HG02798 (cell line): Measurements from ENCODE around the gene RALGPS1.
A peak's percentile ranks its signal among the peaks of the same experiment; 100 is the strongest.

ENCODE experiments used
- ATAC-seq: cut with Tn5 transposase; IDR thresholded peaks from one replicate; pipeline ENCODE4 v1.9.1; 2021; ENCODE audit warnings: mild to moderate bottlenecking; ENCODE audit not compliant: unreplicated experiment, poor library complexity

RALGPS1 gene

DNA sequence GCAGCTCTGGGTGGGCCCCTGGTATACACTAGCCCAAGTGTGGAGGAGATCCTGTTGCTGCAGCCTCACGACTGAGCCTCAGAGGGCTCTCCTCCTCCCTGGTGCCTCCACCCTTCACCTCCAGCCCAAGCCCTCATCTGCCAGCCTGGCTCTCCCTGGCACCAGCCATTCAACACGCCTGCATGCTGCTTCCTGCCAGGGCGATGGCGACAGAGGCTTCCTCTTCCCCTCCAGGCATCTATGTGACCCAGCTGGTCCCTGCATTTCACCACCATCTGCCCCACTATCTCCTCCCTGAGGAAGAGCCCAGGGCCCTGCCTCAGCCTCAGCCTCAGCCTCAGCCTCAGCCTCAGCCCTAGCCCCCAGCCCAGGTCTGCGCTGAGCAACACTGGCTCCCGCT, 262.6 kb downstream of the RALGPS1 start:
- no peak for ATAC-seq

DNA sequence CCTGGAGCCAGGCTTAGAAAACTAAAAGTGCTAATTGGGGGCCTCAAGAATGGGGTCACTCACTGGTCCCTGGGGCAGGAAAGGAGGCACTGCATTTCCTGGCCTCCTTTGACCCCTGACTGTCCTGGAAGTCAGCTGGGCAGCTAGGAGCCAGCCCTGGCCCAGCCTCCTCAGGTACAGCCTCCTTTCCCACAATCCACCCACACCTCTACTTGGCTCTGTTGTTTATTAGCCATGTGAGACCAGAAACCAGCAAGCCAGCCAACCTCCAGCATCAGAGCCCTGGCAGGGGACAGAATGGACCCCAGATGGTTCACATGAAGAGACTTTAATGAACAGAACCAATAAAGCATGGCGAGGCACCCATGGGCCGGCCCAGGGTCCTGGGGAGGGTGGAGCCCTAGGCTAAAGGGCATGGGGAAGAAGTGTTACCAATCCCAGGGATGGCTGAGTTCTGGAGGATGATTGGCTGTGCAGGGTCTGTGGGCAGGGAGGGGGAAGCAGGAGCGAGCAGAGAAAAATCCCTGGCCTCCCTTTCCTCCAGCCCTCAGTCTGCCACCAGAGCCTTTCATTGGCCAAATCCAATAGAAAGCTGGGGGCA, 263.2 kb downstream of the RALGPS1 start:
- ATAC-seq = no peak

DNA sequence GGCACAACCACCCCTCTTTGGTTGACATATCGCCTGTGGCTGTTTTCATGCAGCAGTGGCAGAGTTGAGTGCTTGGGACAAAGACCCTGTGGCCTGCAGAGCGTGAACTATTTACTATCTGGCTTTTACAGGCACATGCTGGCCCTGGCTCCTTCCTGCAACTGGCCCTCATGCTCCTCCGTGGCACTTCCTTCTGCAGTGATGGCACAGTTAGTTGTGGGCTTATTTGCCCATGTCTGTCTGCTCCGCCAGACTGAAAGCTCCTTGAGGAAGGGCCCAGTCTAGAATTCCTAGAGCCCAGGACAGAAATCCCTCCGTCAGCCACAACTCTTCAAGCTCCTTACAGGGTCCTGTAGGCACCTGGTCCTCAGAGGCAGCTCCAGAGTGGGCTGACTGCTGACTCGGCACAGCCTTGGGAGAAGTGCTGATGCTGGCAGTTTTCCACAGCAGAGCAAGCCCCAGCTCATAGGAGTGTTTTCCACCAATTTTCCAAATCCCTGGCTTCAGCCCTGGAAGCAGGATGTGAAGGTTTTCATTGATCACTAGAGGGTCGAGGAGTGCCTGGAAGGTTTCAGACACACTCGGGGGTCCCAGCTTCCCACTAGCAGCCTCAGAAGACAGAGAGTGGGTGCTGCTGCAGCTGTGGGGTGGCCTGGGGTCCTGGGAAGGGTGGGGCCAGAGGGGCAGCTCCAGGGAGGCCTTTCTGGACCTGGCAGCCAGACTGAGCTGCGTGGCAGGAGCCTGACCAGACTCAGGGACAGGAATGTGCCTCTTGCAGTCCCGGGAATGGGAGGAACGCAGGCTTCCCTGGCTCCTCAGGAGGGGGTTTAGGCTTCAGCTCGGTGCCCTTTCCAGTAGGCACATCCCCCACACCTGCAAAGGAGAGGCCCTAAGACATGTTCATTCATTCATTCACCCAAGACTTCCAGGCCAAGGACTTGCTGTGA, 264.4 kb downstream of the RALGPS1 start:
- no peak for ATAC-seq

DNA sequence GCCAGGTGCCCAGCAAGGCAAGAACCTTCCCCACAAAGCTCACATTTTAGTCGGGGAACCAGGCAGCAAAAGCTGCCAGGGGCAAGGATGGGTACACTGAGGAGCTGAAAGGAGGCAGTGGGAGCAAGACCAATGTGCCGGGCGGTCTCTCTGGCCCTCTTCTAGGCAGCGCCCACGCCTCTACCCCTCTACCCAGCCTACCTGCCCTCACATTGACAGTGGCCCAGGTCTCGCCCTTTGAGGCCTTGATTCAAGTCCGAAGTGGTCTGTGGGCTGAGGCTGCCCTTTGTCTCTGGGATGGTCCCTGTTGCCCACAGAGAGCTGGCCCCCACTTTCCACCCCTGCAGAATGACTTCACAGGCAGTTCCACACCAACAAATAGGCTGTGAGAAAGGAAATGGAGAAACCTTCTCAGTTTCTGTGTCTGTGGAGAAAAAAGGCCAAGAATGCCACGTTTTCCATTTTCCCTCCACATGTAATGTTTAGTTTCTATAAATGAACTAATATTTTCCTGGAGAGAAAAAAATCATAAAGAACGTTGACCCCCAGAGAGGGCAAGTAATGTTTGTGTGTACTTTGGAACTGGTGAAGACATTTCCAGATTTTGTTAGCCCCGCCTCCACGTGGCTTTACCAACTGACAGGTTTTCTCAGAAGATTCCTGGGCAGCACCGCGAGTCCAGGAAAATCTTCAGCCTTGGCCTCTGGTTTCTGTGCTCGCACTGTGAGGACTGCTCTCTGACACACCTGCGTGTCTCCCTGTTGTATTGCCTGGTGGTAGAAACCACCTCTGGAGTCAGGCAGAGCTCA, 265.3 kb downstream of the RALGPS1 start:
- no peak for ATAC-seq

DNA sequence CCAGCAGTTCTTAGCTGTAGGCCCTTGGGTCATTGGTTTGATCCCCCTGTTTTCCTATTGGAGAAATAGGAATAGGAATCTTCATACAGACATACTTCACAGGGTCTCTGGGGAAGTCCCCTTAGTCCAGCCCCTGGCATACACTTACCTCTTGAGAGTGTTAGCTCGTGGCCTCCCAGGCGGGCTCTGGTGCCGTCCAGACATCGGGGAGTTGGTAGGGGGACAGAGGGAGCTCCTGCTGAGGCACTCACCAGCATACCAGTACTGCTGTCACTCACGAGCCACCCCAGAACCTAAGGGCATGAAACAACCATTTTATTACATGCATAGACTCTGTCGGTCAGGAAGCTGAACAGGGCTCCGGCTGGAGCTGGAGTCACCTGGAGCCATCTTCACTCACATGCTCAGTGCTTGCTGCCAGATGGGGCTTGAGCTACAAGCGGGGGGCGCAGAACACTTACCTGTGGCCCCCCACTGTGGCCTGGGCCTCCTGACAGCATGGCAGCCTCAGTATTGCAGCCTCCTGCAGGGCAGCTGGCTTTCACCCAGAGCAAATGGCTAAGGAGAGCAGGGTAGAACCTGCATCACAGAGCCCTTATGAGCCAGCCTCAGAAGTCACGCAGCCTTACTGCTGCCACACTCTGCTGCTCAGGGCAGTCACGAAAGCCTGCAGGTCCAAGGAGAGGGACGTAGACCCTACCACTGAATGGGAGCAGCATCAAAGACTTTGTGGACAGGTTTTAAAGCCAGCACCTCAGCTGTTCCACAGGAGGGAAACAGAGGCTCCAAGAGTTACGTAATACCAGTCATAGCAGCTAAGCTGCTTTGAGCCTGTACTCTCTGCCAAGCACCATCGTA, 266.1 kb downstream of the RALGPS1 start:
- ATAC-seq = no peak

DNA sequence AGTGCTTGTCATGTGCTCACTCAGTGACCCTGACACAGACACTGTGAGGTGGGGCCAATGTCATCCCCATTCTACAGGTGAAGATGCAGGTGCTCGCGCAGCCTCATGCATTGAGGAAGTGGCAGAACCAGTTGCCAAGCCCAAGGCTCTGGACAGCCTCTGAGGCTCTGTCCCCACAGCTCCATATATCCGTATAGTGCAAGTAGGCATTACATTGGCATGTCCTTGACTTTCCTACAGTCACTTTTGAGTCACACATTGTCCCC, 266.7 kb downstream of the RALGPS1 start:
- no peak for ATAC-seq

DNA sequence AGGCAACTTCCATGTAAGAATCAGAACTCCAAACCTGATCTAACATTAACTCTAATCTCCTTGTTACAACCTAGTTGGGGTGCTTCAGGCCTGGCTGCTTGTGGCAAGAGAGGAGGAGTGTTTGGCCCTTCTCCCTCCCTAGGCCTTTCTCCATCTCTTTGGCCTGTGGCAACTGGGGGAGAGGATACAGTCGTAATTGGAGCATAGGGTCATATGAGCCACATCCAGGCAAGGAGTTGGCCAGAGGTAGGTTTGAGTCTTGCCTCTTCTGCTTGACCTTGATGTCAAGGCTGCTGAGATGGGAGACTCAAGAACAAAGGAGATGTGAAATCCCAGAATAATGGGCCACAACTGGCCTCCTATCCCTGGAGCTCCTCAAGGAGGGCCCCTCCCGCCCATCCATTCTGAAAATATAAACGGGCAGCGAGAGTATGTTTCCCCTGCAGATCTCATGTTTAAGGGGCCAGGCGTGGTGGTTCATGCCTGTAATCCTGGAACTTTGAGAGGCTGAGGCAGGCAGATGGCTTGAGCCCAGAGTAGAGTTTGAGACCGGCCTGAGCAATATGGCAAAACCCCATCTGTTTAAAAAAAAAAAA, 267.1 kb downstream of the RALGPS1 start:
- no peak for ATAC-seq

DNA sequence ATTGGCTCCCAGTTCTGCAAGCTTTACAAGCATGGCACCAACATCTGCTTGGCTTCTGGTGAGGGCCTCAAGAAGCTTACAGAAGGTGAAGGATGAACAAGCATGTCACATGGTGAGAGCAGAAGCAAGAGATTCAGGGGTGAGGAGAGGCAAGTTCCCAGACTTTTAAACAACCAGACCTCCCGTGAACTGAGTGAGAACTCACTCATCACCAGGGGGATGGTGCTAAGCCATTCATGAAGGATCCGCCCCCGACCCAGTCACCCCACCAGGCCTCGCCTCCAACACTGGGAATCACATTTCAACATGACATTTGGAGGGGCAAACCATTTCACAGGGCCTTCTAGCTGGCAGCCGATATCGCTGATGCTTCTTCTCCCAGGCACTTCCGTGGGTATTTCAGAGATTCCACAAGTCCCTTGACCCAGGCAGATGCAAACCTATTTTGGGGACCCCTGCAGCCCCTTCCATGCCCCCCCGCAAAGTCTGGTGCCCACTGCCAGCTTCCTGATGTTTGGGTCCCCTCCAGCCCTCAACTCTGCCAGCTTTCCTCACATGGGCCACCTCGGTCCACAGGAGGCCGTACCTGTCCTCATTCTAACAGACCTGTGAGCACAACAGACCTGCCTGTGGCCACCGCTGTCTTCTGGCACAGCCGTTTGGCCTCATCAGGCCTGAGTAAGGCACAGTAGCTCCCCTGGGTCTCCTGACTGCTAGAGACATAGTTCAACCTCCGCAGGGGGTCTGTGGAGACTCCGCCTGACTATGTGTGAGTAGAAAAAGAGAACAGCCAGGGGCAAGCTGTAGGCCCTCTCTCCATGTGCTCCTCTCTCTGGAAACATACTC, 268.5 kb downstream of the RALGPS1 start:
- no peak for ATAC-seq

DNA sequence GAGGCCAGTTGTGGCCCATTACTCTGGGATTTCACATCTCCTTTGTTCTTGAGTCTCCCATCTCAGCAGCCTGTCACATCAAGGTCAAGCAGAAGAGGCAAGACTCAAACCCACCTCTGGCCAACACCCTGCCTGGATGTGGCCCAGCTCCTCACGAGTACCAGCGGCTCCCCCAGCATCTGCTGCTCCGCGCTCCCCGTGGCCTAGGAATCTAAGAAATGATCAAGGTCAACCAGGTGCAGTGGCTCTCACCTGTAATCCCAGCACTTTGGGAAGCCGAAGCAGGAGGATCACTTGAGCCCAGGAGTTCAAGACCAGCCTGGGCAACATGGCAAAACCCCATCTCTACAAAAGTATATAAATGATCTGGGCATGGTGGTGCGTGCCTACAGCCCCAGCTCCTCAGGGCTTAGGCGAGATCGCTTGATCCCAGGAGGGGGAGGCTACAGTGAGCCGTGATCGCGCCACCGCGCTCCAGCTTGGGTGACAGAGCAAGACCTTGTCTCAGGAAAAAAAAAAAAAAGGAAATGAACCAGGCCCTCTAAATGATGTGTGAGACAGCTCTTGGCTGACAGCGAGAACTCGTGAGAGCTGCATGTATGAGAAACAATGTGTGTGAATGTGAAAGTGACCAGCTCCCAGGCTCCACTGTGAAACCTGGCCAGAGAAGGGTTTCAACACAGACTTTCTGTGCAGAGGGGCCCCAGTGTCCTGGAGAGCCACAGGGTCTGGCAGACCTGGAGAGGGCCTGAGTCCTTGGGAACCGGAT, 269.4 kb downstream of the RALGPS1 start:
- ATAC-seq = peak; percentile 80

DNA sequence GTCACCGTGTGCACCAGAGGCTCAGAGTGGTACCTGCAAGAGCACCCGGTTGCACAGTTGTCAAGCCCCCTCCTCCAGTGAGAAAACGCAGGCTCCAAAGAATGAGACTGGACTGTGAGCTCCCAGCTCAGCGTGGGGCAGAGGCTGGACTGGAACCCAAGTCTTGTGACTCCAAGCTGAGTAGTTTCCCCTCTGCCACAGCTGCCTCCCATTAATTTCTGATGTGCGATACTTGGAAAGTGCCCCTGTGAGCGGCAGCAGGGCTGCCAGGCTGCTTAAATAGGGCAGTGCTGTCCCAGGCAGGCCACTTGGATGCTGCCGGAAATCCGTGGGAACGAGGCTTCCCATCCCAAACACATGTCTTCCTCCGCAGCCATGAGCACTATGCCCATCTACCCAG, 270.1 kb downstream of the RALGPS1 start:
- ATAC-seq = no peak

DNA sequence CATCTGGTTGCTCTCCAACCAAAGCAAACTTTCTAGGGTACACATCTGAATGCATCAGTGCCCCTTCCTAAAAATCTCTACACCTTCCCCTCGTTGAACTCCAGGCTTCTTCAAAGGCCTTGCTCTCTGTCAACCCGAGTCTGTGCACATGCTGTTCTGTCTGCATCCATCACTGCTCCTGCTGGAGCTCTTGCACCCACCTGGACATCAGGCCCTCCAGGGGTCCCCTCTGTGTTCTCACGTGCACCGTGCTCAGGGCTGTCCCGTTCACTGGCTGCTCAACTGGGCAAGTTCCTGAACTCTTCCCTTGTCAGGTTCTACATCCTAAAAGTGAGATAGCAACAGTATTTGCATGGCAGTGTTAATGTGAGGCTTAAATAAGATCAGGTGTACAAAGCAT, 270.6 kb downstream of the RALGPS1 start:
- ATAC-seq = no peak

DNA sequence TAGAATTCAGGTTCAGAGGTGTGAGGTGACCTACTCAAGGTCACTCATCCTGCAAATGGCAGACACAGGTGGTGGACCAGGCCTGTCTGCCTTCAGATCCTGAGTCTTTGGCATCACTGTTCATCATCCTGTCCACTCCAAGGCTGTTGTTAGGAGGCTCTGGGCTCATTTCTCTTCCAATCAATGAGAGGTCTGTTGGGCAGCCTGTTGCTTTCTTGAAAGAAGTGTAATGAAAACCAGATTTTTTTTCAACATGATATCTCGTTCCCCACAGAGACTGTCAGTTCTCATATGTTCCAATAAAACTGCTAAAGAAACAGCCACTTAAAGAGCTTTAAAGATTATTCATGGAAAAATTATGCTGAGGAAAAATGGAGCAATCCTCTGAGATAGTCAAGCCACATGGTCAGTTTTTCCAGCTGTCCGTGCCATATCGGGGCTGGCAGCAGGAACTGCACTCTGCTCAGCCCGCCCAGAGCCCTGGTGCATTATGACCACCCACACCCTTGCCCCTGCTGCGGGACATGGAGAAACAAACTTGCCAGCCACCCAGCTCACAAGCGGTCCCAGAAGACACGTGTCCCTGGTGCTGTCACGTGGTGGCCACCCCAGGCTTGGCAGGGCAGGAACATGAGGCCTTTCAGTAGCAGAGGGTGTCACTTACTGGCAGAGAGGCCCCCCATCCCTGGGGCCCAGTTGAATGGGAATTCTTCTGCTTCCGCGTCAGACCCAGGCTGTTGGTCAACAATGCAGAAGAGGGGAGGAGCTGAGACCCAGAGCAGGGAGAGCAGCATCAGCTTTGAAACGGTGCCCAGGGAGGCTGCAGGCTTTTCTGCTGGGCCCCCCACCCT, 271.6 kb downstream of the RALGPS1 start:
- no peak for ATAC-seq

DNA sequence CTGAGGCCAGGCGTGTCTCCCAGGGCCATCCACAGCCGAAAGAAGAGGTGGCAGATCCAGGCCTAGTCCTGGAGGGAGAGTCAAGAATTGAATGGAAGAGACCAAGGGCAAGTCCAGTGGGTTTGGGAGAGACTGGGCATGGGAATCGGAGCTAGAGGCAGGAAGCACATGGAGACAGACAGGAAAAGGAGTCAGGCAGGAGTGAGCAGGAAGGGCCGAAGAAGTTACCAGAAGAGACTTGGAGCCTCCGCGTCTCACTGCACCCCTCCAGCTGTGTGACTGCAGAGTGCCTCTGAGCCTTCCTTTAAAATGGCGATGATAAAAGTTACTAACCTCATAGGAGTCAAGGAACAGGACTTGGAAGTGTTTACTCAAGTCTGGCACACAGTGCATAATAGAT, 272.2 kb downstream of the RALGPS1 start:
- no peak for ATAC-seq

DNA sequence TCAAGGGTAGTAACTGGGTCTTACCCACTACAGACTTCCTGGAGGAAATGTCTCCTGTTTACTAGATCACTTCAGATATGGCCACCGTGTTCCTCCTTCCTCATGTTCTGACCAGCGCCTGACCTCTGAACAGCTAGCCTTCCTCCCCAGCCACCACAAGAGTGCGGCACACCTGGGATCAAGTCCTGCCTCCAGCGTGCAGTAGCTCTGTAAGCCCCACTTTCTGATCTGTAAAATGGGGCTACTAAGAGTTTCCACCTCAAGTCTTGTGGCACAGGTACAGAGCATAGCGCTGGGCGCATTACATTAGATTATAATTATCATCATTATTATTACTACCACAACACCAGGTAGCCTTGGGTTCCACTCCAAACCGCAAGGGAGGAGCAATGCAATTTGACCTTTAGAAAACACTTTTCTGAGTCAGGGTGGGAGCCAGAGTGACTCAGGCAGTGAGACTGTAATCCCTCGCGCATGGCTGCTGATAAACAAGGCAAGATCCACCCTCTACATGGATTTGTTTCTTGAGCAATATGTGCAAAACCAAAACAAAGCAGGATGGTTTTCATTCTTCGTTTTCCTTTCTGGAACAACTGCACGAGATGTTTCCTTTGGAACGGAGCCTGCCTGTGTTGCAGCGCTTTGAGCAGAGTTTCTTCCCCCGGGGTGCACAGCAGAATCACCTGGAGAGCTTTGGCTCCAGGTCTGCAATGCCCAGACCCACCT, 272.8 kb downstream of the RALGPS1 start:
- no peak for ATAC-seq

DNA sequence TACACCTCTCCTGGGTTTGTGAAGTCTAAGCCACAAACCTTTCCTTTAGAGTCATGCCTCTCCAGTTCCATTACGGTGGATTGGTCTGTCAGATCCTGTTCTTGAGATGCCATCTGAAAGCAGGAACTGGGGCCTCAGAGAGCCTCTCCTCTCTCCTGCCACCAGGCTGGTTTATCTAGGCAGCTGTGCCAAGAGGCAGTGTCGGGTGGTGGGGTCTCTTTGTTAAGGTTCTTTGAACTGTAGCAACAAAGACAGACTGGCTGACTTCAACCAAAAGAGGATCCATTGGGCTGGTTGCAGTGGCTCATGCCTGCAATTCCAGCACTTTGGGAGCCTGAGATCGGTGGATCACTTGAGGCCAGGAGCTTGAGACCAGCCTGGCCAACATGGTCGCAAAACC, 273.8 kb downstream of the RALGPS1 start:
- ATAC-seq = no peak

DNA sequence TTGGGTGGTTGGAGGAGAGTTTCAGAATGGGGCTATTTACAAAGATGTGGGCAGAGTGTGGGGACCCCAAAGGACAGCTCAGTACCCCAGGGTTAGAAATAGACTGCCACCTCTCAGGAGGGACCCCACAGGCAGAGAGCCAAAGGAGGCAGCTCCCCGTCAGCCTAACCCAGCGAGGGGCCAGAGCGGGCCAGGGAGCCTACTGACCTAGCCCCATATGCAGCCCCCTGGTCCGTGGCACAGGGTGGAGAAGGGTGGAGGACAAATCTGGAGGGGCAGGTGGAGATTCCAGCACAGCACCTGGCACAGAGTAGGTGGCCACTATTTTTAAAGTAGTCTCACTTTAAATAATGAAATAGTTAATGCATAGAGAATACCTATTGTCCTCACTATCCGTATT, 275.0 kb downstream of the RALGPS1 start:
- no peak for ATAC-seq

DNA sequence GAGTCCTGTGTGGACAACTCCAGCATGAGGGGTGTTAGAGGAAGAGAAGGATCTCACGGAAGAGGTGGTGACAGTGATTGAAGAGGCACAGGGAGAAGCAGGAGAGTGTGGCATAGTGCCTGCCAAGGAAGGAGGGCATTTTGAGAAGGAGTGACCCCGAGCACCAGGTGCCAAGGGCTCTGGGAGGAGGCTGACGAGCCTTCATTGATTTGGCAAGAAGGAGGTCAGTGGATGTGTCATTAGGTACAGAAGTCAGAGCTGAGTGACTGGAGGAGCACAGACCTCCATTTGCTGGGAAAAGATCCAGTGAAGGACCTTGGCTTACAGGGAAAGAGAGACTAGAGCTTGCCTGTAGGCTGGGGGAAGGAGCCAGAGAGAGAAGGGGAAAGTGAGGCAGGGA, 278.2 kb downstream of the RALGPS1 start:
- ATAC-seq = no peak
